ENCODE measurements around the gene MSLN. TPM values are rescaled to one million over a fixed set of nuclear protein-coding genes. Genes with fewer than 3 reads are reported as not detected.

MSLN gene
- total and polyA plus RNA-seq, 10 donors, result 0.22 to 1.1 (median 0.41) TPM; not detected in 4

DNA sequence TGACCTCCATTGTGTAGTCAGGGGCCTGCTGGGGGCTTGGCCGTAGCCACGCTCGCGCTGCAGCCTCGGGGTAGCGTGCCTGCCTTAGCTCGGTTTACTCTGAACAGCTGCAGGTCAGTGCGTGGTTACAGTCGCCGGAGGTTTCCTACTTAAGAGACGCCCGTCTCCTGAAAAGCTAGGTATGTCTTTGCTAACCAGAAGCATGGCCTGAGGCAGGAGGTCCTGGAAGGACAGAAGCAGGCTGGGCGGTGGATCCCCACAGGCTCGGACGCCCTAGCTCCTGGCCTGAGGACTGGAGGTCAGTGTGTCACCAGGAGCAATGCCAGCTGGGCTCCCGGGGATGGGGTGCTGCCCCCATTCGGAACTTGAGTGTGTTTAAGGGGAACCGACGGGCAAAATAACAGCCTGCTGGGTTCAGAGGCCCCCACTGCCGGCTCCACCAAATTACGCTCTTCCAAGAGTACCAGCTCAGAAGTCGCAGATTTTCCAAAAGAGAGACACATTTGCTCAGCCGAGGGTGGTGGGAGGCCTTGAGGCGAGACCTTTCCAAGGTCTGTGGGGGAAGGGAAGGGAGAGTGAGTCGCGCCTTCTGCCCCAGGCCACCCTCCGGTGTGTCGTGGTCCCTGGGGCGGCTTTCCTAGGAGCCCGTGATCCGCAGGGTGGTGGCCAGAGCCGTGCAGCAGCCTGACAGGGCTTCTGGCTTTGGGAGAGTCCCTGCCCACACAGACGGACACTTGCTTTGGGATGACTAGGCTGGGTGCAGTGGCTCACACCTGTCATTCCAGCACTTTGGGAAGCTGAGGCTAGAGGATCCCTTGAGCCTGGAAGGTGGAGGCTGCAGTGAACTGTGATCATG, 43.9 kb downstream of the MSLN start:
- Histone ChIP-seq H3K4me1 (peaks cover 3 to 39% (median 32%) of the 10 kb centered on the region in 6 donors), H3K9me3 (no peaks in the 10 kb centered on the region), H3K36me3 (no peaks in the 10 kb centered on the region), H3K4me3 (no peak overlapping the region), H3K27ac (no peak overlapping the region), H3K27me3 (replicated peaks in 1 of 7) (peaks cover 0 to 42% (median 34%) of the 10 kb centered on the region in 7 donors)
- WGBS, 5 donors, result 59 to 71% (median 64%) methylated on average over 21 to 33 of the region's 33 CpGs
- intact Hi-C loops (cut with DNase I; ENCODE audit: low total_unique reads), result no loop called here
- TF ChIP-seq POLR2A (IDR thresholded peaks at IDR 0.05) (no peak), POLR2AphosphoS5 (IDR thresholded peaks at IDR 0.05) (peak in 1 of 3 donors; percentile 13)
- DNase-seq, result no peak

GRCh38 chr16:805474-805873, 44.9 kb downstream of the MSLN start:
- intact Hi-C loops (cut with DNase I; ENCODE audit: low total_unique reads), result no loop called here
- Histone ChIP-seq H3K27me3 (replicated peaks in 1 of 7) (peaks cover 0 to 40% (median 23%) of the 10 kb centered on the region in 7 donors), H3K27ac (no peak overlapping the region), H3K4me1 (peaks cover 3 to 35% (median 26%) of the 10 kb centered on the region in 6 donors), H3K4me3 (no peak overlapping the region), H3K9me3 (no peaks in the 10 kb centered on the region), H3K36me3 (no peaks in the 10 kb centered on the region)
- TF ChIP-seq POLR2A (IDR thresholded peaks at IDR 0.05) (no peak), POLR2AphosphoS5 (IDR thresholded peaks at IDR 0.05) (peak in 1 of 3 donors; percentile 9)
- TF ChIP-seq, protein P1, sequence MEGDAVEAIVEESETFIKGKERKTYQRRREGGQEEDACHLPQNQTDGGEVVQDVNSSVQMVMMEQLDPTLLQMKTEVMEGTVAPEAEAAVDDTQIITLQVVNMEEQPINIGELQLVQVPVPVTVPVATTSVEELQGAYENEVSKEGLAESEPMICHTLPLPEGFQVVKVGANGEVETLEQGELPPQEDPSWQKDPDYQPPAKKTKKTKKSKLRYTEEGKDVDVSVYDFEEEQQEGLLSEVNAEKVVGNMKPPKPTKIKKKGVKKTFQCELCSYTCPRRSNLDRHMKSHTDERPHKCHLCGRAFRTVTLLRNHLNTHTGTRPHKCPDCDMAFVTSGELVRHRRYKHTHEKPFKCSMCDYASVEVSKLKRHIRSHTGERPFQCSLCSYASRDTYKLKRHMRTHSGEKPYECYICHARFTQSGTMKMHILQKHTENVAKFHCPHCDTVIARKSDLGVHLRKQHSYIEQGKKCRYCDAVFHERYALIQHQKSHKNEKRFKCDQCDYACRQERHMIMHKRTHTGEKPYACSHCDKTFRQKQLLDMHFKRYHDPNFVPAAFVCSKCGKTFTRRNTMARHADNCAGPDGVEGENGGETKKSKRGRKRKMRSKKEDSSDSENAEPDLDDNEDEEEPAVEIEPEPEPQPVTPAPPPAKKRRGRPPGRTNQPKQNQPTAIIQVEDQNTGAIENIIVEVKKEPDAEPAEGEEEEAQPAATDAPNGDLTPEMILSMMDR (IDR thresholded peaks at IDR 0.05 in 8 of 11, conservative IDR thresholded peaks at IDR 0.05 in 3 of 11), result no peak
- DNase-seq, result no peak
- WGBS, 5 donors, result 73 to 91% (median 81%) methylated on average over 4 to 17 of the region's 17 CpGs

DNA sequence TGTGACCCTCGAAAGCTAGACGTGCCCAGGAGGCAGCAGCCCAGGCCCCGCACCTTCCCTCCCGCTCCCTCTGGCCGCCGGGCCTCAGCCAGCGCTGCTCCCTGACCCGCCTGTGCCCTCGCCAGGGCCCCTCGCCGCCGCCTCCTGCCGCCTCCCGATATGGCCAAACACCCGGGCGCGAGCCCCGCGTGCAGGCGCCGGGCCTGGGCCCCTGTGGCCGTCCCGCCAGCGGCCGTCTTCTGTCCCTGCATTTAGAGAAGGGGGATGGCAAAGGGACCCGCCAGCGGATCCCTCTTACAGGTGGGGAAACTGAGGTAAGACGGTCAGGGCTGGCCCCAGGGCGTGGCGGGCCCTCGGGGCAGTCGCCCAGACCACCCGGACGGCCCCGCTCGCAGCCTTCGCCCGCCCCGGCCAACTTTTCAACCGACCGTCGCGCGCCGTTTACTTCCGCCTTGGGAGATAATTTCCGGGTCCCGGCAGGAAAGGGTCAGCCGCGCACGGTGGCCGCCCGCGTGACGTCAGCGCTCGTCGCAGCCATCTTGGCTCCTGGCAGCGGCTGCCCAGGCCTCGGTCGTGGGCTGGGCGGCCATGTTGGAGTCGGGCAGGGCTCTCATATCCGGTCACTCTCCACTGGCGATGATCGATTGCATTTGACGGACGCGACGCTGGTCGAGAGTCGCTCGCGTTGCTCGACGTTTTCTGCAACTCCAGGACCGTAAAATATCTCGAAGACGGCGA, 47.0 kb downstream of the MSLN start:
- peak overlapping the region; percentile 88 to 98 (median 96) for H3K27ac ChIP-seq
- H3K4me1 ChIP-seq, result peaks cover 3 to 32% (median 23%) of the 10 kb centered on the region in 6 donors
- H3K27me3 ChIP-seq (replicated peaks in 1 of 7), result peaks cover 0 to 38% (median 3%) of the 10 kb centered on the region in 7 donors
- intact Hi-C loops (cut with DNase I; ENCODE audit: low total_unique reads), result no loop called here
- DNase-seq, result peak; percentile 98
- peak in 1 of 3 donors; percentile 60 for TF ChIP-seq POLR2A (IDR thresholded peaks at IDR 0.05)
- peak; percentile 90 to 94 (median 90) for TF ChIP-seq POLR2AphosphoS5 (IDR thresholded peaks at IDR 0.05)
- TF ChIP-seq, protein P1 (IDR thresholded peaks at IDR 0.05 in 8 of 11, conservative IDR thresholded peaks at IDR 0.05 in 3 of 11), result peak in 2 of 11 experiments; percentile 9 to 14
- no peaks in the 10 kb centered on the region for H3K36me3 ChIP-seq
- peak overlapping the region; percentile 57 to 91 (median 74) for H3K4me3 ChIP-seq
- peaks cover 0 to 6% (median 0%) of the 10 kb centered on the region in 8 donors for H3K9me3 ChIP-seq
- WGBS, 5 donors, result 0 to 57% (median 10%) methylated on average over 19 to 80 of the region's 80 CpGs

DNA sequence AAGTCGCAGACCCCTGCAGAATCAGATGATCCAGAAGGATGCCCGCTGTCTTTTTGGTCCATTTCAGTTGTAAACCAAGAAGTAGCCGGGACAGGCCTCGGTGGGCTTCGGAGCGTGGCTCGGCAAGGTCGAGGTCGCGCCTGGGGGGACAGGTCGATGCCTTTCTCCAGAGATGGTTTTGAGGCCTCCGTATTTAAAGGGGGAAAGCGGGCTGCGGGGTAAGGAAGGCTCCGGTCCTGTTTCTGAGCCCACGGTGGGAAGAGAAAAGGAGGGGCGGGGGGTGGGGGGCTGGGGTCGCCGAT, 47.5 kb downstream of the MSLN start:
- peaks cover 3 to 33% (median 23%) of the 10 kb centered on the region in 6 donors for H3K4me1 ChIP-seq
- H3K4me3 ChIP-seq, result peak overlapping the region; percentile 57 to 91 (median 74)
- intact Hi-C loops (cut with DNase I; ENCODE audit: low total_unique reads), result no loop called here
- TF ChIP-seq, protein P1 (IDR thresholded peaks at IDR 0.05 in 8 of 11, conservative IDR thresholded peaks at IDR 0.05 in 3 of 11), result no peak
- no peak for TF ChIP-seq POLR2AphosphoS5 (IDR thresholded peaks at IDR 0.05)
- 11 to 49% (median 30%) methylated on average over 19 of the region's 19 CpGs for WGBS, 5 donors
- peak overlapping the region; percentile 88 to 98 (median 96) for H3K27ac ChIP-seq
- peak; percentile 86 for DNase-seq
- peaks cover 0 to 6% (median 0%) of the 10 kb centered on the region in 8 donors for H3K9me3 ChIP-seq
- H3K36me3 ChIP-seq, result no peaks in the 10 kb centered on the region
- peaks cover 0 to 38% (median 3%) of the 10 kb centered on the region in 7 donors for H3K27me3 ChIP-seq (replicated peaks in 1 of 7)

Data from spleen (tissue), 11 donors.